Measurements from ENCODE around the gene HCN3. TPM values are rescaled to one million over a fixed set of nuclear protein-coding genes. Genes with fewer than 3 reads are reported as not detected.
"Not testable (repeated sequence)": the region's sequence is repeated elsewhere in the genome, so short reads cannot be mapped to it uniquely, and the experiment has no call there.

Gene HCN3
- polyA plus RNA-seq (ENCODE audit: insufficient read length in 3 of 3), result 10 to 100 TPM; 11.5 to 14.0 (median 11.8) TPM
- long read RNA-seq, donor 1, result 0 reads
- long read RNA-seq, donor 2, result 0 reads
- long read RNA-seq, donor 3, partial matches to known transcripts, result 0 of 1 reads
- long read RNA-seq, donor 3, other reads (novel, unspliced or antisense), result 0 of 1 reads
- long read RNA-seq, donor 4, result 0 reads
- long read RNA-seq, donor 5, result 0 reads
- long read RNA-seq, donor 6, result 0 reads
- long read RNA-seq, donor 7, result 0 reads
- long read RNA-seq, donor 8, result 0 reads
- long read RNA-seq, donor 9, result 0 reads
- long read RNA-seq, donor 10, partial matches to known transcripts, result 0 of 1 reads
- long read RNA-seq, donor 10, other reads (novel, unspliced or antisense), result 0 of 1 reads
- long read RNA-seq, donor 11, partial matches to known transcripts, result 0 of 1 reads
- long read RNA-seq, donor 11, other reads (novel, unspliced or antisense), result 0 of 1 reads
- long read RNA-seq, donor 12, result 0 reads
- long read RNA-seq, donor 13, result 0 reads
- long read RNA-seq, donor 14, result 0 reads
- long read RNA-seq, donor 15, result 0 reads
- long read RNA-seq, donor 16, result 0 reads

DNA sequence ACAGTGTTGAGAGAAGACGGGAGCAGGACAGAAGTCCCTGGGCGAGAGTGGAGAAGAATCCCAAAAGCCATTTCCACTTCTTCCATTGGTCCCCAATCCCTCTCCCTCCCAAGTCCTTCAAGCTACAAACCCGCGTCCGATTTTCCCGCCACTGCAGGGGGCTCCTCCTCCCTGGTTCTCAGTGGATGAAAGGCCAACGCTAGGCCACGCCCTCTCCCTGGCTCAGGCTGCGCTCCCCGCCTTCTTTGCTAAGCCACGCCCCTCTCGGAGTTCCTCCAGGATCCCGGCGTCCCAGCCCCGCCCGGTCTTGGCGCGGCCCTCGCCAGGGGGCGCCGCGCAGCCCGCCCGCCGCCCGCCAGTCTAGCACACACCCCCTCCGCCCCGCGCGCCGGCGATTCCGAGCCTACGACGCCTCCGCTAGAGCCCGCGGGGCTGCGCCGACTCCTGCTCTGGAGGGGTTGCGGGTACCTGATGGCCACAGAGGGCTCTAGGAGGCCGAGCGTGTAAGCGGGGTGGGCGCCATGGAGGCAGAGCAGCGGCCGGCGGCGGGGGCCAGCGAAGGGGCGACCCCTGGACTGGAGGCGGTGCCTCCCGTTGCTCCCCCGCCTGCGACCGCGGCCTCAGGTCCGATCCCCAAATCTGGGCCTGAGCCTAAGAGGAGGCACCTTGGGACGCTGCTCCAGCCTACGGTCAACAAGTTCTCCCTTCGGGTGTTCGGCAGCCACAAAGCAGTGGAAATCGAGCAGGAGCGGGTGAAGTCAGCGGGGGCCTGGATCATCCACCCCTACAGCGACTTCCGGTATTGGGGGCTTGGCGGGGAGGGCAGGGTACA, at the start of gene HCN3:
HCN3 (plus strand) TSS at position 394 of the 832 bp plus-strand sequence; CDS start at position 522, 128 bp downstream.
- peak; percentile 88 to 98 (median 96) for DNase-seq (ENCODE audit: extremely low read depth in 1 of 11, low read depth in 9 of 11, low spot score in 4 of 11)

DNA sequence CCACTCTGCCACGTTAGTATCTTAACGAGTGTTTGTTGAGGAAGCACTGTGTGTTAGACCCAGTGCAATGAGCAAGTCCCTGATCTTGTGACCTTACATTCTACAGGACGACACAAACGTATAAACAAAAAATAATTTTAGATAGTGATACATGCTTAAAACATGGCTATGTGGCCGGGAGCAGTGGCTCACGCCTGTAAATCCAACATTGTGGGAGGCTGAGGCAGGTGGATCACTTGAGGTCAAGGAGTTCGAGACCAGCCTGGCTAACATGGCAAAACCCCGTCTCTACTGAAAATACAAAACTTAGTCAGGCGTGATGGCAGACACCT, 49.2 kb upstream of the HCN3 start:
- no peak for DNase-seq (ENCODE audit: extremely low read depth in 1 of 11, low read depth in 9 of 11, low spot score in 4 of 11)

DNA sequence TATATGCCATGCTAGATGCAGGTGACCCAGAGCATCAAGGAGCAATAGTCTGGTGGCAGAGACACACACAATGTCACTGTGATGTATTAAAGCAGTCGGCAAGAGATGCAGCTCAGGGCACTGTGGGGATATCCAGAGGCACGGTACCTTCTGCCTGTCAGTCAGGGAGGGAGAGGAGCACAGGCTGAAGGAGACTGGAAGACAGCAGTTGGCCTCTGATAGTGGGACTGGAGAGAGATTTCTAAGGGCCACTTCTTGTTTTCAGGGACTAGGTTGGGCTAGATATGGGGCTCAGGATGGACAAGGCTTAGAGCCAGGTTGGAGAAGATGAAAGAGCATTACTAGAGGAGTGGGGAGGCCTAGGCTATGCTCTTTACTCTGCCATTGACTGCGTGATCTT, 46.0 kb upstream of the HCN3 start:
- DNase-seq (ENCODE audit: extremely low read depth in 1 of 11, low read depth in 9 of 11, low spot score in 4 of 11), result not testable (repeated sequence)

DNA sequence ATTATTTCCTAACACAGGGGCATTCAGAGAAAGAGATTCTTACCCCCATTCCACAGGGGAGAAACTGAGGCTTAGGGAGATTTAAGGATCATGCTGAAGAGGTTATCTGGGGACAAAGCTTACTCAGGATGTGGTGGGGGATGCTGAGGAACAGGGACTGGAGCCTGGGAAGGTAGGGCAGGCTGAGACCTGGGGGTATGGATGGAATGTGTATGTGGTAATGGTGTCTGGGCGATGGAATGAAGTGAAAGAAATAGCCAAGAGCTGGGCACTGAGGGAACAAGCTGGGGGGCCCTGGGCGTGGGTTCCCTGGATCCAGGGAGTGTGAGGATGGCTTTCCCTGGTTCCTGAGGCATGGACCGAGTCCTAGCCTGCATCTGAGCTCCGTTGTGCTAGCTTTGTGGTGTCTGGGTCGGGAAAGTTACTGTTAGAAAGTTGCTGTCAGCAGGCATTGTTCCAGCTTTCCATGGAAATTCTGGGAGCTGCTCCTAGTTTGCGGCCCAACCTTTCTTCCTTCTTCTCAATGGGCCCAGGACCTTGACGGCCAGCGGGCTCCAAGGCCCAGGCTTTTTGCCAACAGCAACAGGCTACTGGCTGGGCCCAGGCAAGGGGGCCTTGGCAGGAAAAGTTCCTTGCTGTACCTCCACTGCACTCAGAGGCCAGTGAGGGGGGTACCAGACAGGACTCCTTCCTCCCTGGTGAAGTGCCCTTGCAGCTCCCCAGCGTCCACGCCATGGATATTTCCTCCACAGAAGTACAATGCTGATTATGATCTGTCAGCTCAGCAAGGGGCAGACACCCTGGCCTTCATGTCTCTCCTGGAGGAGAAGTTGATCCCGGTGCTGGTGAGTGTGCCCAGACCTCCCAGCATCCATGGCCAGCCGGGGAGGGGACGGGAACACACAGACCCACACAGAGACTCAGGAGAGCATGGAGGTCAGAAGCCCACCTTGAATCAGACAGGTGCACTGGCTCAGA, 45.0 kb upstream of the HCN3 start:
- DNase-seq (ENCODE audit: extremely low read depth in 1 of 11, low read depth in 9 of 11, low spot score in 4 of 11), result not testable (repeated sequence)

DNA sequence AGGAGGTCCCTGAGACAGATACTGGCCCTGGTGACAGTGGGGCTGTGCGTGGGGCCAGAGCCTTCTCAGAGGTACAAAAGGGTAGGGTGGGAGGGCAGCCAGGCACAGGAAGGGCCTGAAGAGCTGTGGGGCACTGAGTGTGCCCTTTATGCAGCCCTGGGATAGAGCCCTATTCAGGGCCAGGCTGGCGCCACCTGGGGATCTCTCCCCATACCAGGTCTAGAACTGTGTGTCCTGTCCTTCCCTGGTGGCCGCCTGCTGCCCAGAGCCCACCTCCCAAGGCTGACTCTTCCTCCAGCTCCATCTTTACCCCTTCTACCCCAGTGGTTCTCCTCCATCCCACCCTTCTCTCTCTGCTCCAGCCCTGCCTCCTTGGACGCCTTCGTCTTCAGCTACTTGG, 43.8 kb upstream of the HCN3 start:
- not testable (repeated sequence) for DNase-seq (ENCODE audit: extremely low read depth in 1 of 11, low read depth in 9 of 11, low spot score in 4 of 11)

DNA sequence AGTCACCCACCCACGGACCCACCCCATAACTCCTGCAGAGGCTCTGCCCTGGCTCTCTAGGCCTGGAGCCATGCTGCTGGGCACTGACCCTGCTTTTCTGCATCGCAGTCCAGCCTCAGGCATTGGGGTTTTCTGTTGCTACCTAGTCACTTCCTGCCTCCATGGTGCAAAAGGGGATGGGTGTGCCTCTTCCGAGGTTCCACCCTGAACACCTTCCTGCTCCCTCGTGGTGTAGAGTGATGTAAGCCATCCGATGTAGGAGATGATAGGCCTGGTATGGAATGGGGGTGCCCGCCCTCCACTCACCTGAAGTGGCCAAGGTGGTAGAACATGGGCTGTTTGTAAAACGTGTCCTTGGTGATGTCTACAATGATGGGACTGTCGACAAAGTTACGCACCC, 41.9 kb upstream of the HCN3 start:
- not testable (repeated sequence) for DNase-seq (ENCODE audit: extremely low read depth in 1 of 11, low read depth in 9 of 11, low spot score in 4 of 11)

DNA sequence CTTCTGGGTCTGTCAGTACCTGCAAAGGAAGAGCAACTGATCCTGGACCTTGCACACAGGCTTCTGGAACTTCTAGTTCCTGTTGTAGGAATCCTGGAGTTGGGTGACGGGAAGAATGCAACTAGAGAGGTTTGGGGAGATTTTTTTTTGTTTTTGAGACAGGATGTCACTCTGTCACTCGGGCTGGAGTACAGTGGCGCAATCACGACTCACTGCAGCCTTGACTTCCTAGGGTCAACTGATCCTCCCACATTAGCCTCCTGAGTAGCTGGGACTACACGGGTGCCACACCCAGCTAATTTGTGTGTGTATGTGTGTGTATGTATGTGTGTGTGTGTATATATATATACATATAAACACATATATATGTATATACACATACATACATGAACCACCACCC, 40.8 kb upstream of the HCN3 start:
- DNase-seq (ENCODE audit: extremely low read depth in 1 of 11, low read depth in 9 of 11, low spot score in 4 of 11), result no peak

DNA sequence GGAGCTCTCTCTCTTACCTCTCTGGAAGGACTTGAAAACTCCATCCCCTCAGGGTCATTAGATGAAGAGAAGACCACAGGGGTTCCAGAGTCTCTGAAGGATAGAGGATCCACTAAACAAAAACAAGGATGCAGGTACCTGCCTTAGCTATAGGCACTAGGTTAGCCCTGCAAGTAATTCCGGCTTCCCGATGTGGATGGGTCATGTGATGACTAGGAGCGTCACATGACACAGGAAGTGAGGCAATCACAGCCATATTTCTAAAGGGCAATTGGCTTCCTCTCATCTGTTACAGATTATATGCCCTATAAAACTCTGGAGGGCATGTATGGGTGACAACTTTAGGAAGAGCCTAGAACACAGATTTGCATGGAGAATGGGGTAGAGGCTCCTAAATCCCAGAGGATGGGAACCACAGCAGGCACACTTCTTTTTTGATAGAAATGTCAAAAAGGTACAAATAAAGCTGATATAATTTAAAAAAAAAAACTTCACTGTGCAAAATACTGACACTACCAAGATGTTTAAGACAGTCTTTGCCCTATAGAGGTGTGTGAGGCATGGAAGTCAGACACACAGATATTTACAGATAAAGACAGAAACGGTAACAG, 36.1 kb upstream of the HCN3 start:
- DNase-seq (ENCODE audit: extremely low read depth in 1 of 11, low read depth in 9 of 11, low spot score in 4 of 11), result peak in 2 of 11 donors; percentile 74 to 83

DNA sequence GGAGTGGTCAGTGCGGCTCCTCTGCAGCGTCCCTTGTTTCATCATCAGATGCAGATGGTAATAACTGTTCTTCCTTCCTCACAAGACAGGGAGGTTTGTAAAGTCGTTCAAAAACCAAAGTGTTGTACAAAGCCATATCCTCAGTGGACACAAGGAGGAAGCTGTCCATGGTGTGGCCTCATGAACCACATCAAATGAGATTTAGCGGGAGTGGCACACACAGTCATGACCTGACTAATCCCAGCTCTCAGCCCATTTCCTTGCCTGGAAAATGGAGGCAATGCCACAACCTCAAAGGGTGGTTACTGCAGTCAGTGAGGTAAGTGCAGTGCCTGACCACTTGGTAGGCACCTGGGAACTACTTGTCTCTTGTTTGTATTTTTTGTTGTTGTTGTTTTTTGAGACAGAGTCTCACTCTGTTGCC, 35.4 kb upstream of the HCN3 start:
- no peak for DNase-seq (ENCODE audit: extremely low read depth in 1 of 11, low read depth in 9 of 11, low spot score in 4 of 11)

DNA sequence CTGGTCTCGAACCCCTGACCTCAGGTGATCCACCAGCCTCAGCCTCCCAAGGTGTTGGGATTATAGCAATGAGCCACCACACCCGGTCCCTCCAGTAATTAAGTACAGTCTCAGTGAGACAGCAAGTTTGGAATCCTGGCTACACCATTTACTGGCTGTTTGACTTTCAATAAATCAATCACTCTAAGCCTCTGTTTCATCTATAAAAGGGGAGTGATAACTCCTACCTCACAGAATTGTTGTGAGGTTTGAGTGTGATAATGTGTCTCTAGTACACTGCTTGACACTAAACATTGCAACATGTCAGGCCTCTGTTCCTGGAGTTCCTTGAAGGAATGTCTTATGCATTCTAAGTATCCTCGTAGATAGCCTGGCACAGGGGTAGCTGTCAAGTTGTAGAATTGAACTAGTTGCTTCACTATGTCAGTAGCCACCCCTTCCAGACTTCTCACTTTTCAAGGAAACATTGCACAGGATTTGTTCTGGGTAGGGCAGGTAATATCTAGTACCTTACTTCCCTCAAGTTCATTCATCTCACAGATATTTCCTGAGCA, 34.4 kb upstream of the HCN3 start:
- DNase-seq (ENCODE audit: extremely low read depth in 1 of 11, low read depth in 9 of 11, low spot score in 4 of 11), result no peak

DNA sequence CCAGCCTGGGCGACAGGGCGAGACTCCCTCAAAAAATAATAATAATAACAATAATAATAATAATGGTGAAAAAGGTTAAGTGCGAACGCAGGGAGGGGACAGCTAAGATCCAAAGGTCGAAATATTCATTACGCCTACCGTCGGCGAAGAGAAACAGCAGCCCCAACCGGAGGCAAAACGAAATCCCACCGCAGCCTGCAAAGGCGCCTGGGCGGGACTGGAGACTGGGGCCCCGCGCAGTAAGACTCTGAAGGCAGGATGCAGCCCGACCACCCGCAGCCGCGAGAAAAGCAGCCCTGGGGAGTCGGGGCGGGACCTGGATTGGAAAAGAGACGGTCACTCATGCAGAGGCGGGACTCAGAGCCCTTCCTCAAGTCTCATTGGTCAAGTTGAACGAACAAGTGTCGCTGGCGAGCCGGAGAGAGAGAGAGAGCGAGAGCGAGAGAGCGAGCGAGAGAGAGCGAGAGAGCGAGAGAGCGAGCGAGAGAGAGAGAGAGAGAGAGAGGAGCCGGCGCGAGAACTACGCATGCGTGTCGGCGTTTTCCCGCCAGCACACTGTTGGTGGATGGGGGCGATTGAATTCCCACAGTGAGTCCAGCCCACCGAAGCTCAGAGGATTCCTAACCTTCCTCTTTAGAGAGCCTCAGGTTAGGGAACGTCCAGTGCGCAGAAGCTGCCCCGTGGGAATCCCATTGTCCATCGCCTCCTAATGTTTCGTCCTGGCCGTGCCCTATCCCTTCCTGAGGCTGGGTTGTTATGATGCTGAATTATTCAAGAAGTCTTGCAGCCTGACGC, 32.7 kb upstream of the HCN3 start:
- DNase-seq (ENCODE audit: extremely low read depth in 1 of 11, low read depth in 9 of 11, low spot score in 4 of 11), result peak; percentile 95 to 99 (median 98)

DNA sequence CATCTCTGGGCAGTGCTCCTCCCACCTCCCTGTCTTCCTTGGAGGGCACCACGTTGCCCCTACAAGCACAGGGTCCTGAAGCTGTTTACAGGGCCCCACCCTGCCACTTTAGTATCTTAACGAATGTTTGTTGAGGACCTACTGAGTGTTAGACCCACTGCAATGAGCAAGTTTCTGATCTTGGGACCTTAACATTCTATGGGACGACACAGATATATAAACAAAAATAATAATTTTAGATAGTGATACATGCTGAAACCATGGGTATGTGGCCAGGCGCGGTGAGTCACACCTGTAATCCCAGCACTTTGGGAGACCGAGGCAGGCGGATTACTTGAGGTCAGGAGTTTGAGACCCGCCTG, 32.1 kb upstream of the HCN3 start:
- DNase-seq (ENCODE audit: extremely low read depth in 1 of 11, low read depth in 9 of 11, low spot score in 4 of 11), result no peak

DNA sequence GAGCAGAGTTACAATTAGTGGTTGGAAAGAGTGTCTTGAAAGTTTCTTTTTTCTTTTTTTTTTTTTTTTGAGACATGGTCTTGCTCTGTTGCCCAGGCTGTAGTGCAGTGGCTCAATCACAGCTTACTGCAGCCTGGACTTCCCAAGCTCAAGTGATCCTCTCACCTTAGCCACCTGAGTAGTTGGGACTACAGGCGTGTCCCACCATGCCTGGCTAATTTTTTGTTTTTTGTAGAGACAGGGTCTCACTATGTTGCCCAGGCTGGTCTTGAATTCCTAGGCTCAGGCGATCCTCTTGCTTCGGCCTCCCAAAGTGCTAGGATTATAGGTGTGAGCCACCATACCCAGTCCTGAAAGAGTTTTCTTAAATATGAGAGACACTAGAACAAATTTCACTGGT, 30.5 kb upstream of the HCN3 start:
- DNase-seq (ENCODE audit: extremely low read depth in 1 of 11, low read depth in 9 of 11, low spot score in 4 of 11), result not testable (repeated sequence)

DNA sequence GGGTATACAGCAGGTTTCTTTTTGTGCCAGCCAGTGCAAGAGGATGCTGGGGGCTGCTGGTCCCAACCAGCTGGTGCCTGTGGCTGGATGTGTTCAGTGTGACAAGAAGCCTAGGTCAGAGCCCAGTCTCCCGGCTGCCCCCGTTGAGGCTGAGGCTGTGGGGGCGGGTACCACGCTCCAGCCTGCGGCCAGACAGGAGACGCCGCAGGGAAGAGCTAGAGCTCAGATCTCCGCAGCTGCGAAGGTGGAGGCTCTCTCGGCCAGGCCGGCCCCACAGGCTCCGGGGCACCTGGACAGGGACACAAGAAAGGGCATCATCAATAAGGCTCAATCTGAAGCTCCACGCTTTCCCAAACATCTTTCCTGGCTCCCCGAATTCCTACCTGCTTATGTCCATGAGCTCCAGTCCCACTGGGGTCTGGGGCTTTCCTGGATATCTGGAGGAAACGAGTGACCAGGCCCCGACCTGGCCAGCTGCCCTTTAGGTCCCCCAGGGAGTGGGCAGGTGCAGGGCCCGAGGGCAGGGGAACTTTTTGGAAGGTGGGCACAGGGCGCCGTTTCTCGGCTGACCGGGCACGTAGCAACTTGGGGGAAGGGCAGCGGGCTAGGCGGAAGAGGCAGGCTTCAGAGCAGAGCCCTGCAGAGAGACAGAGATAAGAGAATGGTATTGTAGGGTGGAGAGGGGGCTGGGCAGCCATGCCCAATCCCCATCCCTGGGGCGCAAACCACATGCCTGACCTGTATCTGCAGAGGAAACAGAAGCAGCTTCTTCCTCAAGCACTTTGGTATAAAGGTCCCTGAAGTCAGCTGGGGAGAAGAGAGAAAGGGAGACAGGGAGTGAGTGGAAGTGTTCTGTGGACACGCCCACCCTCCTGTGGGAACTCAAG, 29.4 kb upstream of the HCN3 start:
- no peak for DNase-seq (ENCODE audit: extremely low read depth in 1 of 11, low read depth in 9 of 11, low spot score in 4 of 11)

DNA sequence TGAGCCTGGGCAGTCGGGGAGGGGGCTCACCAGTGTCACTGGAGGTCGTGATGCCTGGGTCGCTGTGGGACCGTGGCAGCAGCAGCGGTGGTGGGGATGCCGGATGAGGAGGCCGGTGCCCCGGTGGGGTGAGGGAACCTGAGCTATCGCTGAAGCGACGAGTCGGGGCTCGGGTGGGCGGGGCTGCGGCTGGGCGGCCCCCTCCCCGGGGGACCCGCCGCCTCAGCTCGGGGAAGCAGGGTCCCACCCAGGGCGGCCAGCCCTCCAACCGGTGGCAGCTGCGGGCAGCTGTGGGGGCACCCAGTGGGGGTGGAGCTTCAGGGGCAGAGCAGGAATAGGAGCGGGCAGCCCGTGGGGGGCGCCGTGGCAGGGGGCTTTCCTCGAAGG, 27.0 kb upstream of the HCN3 start:
- DNase-seq (ENCODE audit: extremely low read depth in 1 of 11, low read depth in 9 of 11, low spot score in 4 of 11), result no peak

DNA sequence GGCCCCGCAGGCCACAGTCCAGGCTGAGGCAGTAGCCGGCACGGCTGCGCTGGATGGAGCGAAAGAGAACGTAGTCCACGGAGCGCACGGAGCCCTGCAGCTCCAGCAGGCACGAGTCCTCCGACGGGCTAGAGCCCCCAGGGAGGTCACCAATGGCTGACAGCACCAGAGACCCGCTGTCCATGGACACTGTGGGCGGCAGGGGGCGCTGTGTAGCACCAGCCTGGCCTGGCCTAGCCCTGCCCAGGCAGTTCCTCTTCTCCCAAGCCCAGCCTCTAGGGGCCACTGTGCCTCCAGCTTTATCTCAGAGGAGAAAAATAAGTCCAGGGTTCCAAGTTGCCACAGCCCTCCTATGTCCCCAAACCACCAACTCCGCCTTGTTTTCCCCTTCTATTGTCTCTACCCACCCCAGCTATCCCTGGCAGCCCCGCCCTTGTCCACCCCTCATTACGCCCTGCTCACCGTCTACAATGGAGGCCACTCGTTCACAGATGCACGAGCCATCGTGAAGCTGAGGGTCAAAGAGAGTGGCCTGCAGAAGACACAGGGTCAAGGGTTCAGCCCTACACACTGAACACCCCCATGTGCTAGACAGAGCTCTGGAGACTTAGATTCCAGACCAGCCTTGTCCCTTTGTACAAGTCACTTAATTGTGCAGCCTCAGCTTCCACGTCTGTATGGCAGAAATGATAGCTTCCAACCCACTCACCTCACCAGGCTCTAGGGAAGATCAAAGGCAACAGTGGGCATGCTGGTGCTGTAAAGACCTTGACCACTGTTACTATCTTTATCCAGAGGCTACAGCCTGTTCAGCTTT, 26.4 kb upstream of the HCN3 start:
- DNase-seq (ENCODE audit: extremely low read depth in 1 of 11, low read depth in 9 of 11, low spot score in 4 of 11), result peak in 9 of 11 donors; percentile 83 to 94 (median 92)
